DND-41 (cell line): ENCODE data around the gene TTC23.

ENCODE experiments used
- EZH2 ChIP-seq: IDR thresholded peaks from 3 replicates; pipeline ENCODE4 v1.6.1; 2012; ENCODE audit warnings: borderline replicate concordance, low read depth, mild to moderate bottlenecking, moderate library complexity, low read length, inconsistent platforms; ENCODE audit not compliant: severe bottlenecking
- TF ChIP-seq, protein P1 (sequence below): IDR thresholded peaks from 2 replicates; pipeline ENCODE4 v1.5.1; 2012; ENCODE audit warnings: borderline replicate concordance, low read length, moderate library complexity, mild to moderate bottlenecking; ENCODE audit not compliant: poor library complexity, severe bottlenecking; ENCODE audit errors: extremely low read depth

DNA sequence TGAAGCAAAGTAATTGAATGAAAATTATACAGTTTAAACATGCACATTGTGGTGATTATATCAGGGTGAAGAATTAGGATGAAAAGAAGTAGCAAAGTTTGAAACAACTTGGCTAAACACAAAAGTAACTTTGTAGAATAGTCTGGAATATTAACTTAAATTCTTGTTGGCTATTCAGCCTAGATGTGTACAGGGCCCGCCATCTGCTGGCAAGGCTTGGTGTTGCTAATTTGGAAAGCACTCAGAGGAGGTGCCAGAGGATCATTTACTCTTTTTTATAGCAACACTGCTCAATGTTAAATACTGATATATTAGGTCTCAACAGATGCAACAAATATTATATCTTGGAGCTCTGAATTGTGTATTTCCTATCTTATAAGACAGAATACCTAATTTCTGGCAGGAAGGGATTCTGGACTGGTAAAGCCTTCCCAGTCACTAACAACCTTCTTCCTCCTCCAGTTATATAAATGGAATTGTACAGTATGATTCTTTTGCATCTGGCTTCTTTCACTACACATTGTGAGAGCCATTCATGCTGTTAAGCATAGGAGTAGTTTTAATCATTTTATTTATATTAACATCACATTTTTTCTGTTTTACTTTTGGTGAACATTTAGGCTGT is 36.1 kb downstream of the TTC23 start:
- TF ChIP-seq, protein P1, sequence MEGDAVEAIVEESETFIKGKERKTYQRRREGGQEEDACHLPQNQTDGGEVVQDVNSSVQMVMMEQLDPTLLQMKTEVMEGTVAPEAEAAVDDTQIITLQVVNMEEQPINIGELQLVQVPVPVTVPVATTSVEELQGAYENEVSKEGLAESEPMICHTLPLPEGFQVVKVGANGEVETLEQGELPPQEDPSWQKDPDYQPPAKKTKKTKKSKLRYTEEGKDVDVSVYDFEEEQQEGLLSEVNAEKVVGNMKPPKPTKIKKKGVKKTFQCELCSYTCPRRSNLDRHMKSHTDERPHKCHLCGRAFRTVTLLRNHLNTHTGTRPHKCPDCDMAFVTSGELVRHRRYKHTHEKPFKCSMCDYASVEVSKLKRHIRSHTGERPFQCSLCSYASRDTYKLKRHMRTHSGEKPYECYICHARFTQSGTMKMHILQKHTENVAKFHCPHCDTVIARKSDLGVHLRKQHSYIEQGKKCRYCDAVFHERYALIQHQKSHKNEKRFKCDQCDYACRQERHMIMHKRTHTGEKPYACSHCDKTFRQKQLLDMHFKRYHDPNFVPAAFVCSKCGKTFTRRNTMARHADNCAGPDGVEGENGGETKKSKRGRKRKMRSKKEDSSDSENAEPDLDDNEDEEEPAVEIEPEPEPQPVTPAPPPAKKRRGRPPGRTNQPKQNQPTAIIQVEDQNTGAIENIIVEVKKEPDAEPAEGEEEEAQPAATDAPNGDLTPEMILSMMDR: peak; percentile 85
- no peak for TF ChIP-seq EZH2
